Measurements from ENCODE around the gene ANKRD17.

Gene ANKRD17

DNA sequence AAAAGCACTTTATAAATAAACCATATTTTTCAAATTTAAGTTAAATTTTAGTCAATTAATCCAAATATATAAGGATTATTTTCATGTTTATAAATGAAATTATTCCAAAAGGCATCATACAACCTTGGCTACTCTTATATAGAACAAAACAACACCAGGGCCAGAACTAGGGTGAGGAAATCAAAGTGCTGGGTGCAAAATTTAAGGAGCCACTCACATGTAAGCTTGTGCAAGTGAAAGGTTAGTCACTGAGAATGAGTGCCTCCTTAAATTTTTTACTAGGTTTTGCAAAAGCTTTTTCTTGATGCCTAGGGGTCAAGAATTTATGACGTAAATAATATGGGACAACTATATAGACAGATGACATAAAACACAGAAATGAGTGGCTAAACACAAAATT, 105.7 kb downstream of the ANKRD17 start:
- DNase-seq (ENCODE audit: low spot score) = no peak
- TF ChIP-seq, protein P1, sequence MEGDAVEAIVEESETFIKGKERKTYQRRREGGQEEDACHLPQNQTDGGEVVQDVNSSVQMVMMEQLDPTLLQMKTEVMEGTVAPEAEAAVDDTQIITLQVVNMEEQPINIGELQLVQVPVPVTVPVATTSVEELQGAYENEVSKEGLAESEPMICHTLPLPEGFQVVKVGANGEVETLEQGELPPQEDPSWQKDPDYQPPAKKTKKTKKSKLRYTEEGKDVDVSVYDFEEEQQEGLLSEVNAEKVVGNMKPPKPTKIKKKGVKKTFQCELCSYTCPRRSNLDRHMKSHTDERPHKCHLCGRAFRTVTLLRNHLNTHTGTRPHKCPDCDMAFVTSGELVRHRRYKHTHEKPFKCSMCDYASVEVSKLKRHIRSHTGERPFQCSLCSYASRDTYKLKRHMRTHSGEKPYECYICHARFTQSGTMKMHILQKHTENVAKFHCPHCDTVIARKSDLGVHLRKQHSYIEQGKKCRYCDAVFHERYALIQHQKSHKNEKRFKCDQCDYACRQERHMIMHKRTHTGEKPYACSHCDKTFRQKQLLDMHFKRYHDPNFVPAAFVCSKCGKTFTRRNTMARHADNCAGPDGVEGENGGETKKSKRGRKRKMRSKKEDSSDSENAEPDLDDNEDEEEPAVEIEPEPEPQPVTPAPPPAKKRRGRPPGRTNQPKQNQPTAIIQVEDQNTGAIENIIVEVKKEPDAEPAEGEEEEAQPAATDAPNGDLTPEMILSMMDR (IDR thresholded peaks at IDR 0.05; ENCODE audit: extremely low read depth, missing control alignments) = no peak

DNA sequence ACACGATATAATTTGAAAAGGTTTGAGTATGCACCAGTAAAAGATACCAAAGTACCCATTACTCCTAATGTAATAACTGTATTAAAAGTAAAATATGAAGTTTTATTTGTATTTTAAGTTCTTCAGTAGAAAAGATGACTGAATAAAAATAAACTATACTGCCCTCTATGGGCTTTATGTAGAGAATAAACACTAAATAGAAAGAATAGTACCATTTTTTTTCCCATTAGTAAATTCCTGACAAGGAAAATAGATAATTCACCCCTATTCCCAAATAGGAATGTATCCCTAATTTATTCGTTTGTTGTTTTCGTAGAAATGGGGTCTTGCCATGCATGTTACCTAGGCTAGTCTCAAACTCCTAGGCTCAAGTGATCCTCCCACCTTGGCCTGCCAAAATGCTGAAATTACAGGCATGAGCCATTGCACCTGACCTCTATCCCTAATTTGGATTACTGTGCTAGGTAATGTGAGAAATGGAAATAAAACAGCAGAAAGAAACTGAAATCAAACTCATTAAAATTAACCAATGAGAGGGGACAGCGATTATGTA, 115.5 kb downstream of the ANKRD17 start:
- TF ChIP-seq, protein P1 (IDR thresholded peaks at IDR 0.05; ENCODE audit: extremely low read depth, missing control alignments) = no peak
- DNase-seq (ENCODE audit: low spot score) = no peak

DNA sequence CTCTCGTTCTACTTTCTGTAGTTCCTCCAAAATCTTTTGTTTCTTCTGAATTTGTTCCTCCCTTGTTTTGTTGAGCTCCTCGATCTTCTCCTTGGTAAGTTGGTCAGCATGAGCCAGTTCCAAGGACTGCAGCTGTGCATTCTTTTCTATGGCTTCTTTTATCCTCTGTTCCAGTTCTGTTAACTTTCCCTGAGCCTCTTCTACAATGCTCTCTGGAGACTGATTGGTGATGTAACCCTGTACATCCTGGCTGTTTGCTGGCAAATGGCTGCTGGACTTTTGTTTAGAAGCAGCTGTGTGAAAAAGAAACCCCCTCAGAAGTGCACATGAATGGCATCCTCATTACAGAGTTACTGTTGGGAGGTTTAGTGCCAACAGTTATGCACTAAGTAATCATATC, 118.6 kb downstream of the ANKRD17 start:
- DNase-seq (ENCODE audit: low spot score) = no peak
- TF ChIP-seq, protein P1 (IDR thresholded peaks at IDR 0.05; ENCODE audit: extremely low read depth, missing control alignments) = no peak

DNA sequence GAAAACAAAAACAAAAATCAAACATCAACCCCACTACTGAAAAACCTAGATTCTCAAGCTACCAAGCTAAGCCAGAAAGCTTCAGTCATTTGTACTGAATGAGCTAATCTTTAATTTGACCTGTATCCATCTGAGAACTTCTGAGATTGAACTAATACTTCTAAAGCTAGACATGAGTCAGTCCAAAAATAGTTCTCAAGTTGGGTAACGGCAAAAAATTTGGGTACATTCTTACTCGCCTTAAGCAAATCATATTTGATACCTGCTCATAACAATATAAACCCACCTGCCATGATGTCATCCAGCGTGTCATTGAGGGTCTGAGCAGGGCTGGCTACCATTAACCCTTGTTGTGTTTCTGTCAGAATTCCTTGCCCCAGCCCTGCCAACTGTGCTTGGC, 119.4 kb downstream of the ANKRD17 start:
- TF ChIP-seq, protein P1 (IDR thresholded peaks at IDR 0.05; ENCODE audit: extremely low read depth, missing control alignments) = no peak
- DNase-seq (ENCODE audit: low spot score) = no peak

DNA sequence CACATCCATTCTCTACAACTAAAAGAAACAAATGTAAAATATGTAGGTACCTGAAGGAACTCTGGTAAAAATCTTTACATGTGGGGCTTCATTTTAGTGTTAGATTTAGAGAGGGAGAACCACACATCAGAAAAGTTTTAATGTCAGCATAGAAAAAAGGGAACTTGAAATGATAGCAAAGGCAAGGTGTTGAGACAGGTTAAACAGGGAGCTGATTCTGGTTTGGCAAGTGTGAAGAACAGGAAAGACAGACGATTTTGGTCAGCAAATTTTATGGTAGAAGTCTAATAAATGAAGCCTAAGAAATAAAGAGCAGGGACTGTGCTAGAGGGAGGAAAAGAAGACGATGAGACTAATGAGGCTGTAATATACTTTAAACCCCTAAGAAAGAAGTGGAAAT, 121.5 kb downstream of the ANKRD17 start:
- DNase-seq (ENCODE audit: low spot score) = no peak
- TF ChIP-seq, protein P1 (IDR thresholded peaks at IDR 0.05; ENCODE audit: extremely low read depth, missing control alignments) = no peak

DNA sequence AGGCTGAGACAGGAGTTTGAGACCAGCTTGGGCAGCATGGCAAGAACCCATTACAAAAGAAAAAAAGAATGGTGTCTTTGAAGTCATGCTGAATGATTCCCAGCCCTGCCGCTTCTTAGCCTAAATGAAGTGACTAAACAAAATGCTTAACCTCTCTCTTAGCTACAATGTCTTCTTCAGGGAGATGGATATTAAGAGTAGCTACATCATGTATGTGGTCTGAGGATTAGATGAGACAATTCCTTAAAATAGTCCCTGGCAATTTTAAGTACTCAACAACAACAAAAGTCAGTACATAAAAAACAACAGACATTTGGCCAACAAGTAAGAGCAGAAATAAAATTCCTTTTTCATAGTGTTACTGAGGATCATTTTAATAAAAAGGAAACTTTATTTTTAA, 124.8 kb downstream of the ANKRD17 start:
- DNase-seq (ENCODE audit: low spot score) = no peak
- TF ChIP-seq, protein P1 (IDR thresholded peaks at IDR 0.05; ENCODE audit: extremely low read depth, missing control alignments) = no peak

DNA sequence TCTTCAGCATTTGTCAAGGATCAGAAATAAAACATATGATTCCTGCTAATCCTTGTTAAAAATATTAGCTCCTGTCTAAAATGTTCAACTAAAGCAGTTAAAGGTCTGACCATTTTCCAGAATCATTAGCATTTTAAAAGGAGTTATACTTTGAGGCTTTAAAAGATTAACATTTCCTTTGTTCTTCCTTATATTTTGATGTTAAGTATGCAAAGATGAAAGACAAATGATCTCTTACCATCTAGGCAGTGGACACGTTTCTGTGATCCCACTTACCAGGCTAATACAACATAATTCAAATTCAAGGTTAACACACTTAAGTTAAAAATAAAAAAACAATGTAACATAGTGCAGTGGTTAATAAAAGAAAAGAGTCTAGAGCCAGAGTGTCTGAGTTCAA, 127.3 kb downstream of the ANKRD17 start:
- no peak for DNase-seq (ENCODE audit: low spot score)
- TF ChIP-seq, protein P1 (IDR thresholded peaks at IDR 0.05; ENCODE audit: extremely low read depth, missing control alignments) = no peak
